ENCODE results near the gene SCGB1A1. TPM values are rescaled to one million over a fixed set of nuclear protein-coding genes. Genes with fewer than 3 reads are reported as not detected.
A peak's percentile ranks its signal among the peaks of the same experiment; 100 is the strongest.

SCGB1A1 gene
- total and polyA plus RNA-seq, 7 donors: 0.35 TPM; not detected in 6

DNA sequence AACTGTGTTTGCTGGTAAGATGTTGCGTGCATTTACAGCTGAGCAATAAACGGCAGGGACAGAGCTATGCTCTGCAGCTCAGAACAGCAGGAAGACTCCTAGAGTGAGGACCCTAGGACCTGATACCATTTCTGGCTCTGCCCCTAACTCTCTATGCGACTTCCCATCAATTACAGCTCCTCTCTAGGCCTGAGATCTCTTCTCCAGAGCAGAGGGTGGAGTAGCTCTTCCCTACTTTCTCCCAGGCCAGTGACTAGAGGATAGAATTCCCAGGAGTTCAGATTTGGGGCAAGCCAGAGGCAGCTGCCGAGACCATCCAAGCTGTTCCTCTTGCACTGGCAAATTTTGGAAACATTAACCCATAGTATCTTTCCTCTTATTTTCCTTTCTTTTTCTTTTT, 12.8 kb upstream of the SCGB1A1 start:
- TF ChIP-seq, protein P1, sequence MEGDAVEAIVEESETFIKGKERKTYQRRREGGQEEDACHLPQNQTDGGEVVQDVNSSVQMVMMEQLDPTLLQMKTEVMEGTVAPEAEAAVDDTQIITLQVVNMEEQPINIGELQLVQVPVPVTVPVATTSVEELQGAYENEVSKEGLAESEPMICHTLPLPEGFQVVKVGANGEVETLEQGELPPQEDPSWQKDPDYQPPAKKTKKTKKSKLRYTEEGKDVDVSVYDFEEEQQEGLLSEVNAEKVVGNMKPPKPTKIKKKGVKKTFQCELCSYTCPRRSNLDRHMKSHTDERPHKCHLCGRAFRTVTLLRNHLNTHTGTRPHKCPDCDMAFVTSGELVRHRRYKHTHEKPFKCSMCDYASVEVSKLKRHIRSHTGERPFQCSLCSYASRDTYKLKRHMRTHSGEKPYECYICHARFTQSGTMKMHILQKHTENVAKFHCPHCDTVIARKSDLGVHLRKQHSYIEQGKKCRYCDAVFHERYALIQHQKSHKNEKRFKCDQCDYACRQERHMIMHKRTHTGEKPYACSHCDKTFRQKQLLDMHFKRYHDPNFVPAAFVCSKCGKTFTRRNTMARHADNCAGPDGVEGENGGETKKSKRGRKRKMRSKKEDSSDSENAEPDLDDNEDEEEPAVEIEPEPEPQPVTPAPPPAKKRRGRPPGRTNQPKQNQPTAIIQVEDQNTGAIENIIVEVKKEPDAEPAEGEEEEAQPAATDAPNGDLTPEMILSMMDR (IDR thresholded peaks at IDR 0.05): no peak
- no peaks in the 10 kb centered on the region for H3K9me3 ChIP-seq
- 43 to 50% (median 47%) methylated on average over 4 of the region's 4 CpGs for WGBS, 3 donors
- no peak for ATAC-seq
- no peaks in the 10 kb centered on the region for H3K36me3 ChIP-seq (ENCODE audit: insufficient read depth in 1 of 2, low read depth in 1 of 2)
- no peak overlapping the region for H3K27ac ChIP-seq
- no peak overlapping the region for H3K4me3 ChIP-seq
- no peak for DNase-seq
- no peaks in the 10 kb centered on the region for H3K27me3 ChIP-seq (ENCODE audit: insufficient read depth in 3 of 3, low read length in 2 of 3)
- intact Hi-C loops (cut with DNase I): no loop called here
- peaks cover 3% of the 10 kb centered on the region for H3K4me1 ChIP-seq

DNA sequence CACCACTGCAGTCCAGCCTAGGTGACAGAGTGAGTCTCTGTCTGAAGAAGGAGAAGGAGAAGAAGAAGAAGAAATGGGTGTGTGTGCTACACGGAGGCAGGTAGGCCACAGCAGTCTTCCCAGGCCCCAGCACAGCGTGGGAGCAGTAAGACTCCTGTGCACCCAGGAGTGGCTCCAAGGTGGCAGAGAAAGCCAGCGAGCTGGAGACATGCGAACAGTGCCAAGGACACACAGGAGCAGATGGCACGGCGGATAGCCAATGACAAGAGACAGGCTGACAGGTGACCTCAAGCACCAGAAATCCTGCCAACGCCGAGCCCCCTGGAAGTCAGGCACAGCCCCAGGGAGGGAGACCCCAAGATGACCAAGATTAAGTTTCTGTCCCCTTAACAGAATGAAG, 9.0 kb upstream of the SCGB1A1 start:
- ATAC-seq: peak; percentile 62 to 79 (median 77)
- no peak for DNase-seq

GRCh38 chr11:62410972-62411371, 7.9 kb upstream of the SCGB1A1 start:
- DNase-seq (no peak), ATAC-seq (no peak)
- 85 to 92% (median 87%) methylated on average over 8 of the region's 8 CpGs for WGBS, 3 donors
- no peaks in the 10 kb centered on the region for H3K4me1 ChIP-seq
- H3K9me3 ChIP-seq: no peaks in the 10 kb centered on the region
- TF ChIP-seq, protein P1 (IDR thresholded peaks at IDR 0.05): no peak
- intact Hi-C loops (cut with DNase I): no loop called here
- no peaks in the 10 kb centered on the region for H3K36me3 ChIP-seq (ENCODE audit: insufficient read depth in 1 of 2, low read depth in 1 of 2)
- H3K27me3 ChIP-seq (ENCODE audit: insufficient read depth in 3 of 3, low read length in 2 of 3): no peaks in the 10 kb centered on the region
- H3K27ac ChIP-seq: no peak overlapping the region
- no peak overlapping the region for H3K4me3 ChIP-seq

More for the DNA sequence above, 9.0 kb upstream of the SCGB1A1 start:
- Histone ChIP-seq H3K27ac (no peak overlapping the region), H3K9me3 (no peaks in the 10 kb centered on the region), H3K36me3 (ENCODE audit: insufficient read depth in 1 of 2, low read depth in 1 of 2) (no peaks in the 10 kb centered on the region), H3K27me3 (ENCODE audit: insufficient read depth in 3 of 3, low read length in 2 of 3) (no peaks in the 10 kb centered on the region), H3K4me1 (no peaks in the 10 kb centered on the region), H3K4me3 (no peak overlapping the region)
- 41 to 52% (median 44%) methylated on average over 8 of the region's 8 CpGs for WGBS, 3 donors
- TF ChIP-seq, protein P1 (IDR thresholded peaks at IDR 0.05): no peak
- intact Hi-C loops (cut with DNase I): no loop called here

GRCh38 chr11:62411524-62411923, 7.3 kb upstream of the SCGB1A1 start:
- TF ChIP-seq, protein P1 (IDR thresholded peaks at IDR 0.05): no peak
- 79 to 91% (median 80%) methylated on average over 5 of the region's 5 CpGs for WGBS, 3 donors
- ATAC-seq (no peak), DNase-seq (no peak)
- Histone ChIP-seq H3K36me3 (ENCODE audit: insufficient read depth in 1 of 2, low read depth in 1 of 2) (no peaks in the 10 kb centered on the region), H3K4me3 (no peak overlapping the region), H3K9me3 (no peaks in the 10 kb centered on the region), H3K27me3 (ENCODE audit: insufficient read depth in 3 of 3, low read length in 2 of 3) (no peaks in the 10 kb centered on the region), H3K4me1 (no peaks in the 10 kb centered on the region), H3K27ac (no peak overlapping the region)
- intact Hi-C loops (cut with DNase I): no loop called here

- Histone ChIP-seq H3K9me3 (no peaks in the 10 kb centered on the region), H3K27ac (no peak overlapping the region), H3K36me3 (ENCODE audit: insufficient read depth in 1 of 2, low read depth in 1 of 2) (no peaks in the 10 kb centered on the region), H3K4me3 (no peak overlapping the region), H3K27me3 (ENCODE audit: insufficient read depth in 3 of 3, low read length in 2 of 3) (no peaks in the 10 kb centered on the region), H3K4me1 (no peaks in the 10 kb centered on the region)
- DNase-seq: no peak
- intact Hi-C loops (cut with DNase I): no loop called here
- TF ChIP-seq, protein P1 (IDR thresholded peaks at IDR 0.05): no peak
- ATAC-seq: no peak
- 58 to 72% (median 72%) methylated on average over 8 of the region's 8 CpGs for WGBS, 3 donors
Observed at GRCh38 chr11:62413060-62413696, 5.7 kb upstream of the SCGB1A1 start.

Measured in psoas muscle (tissue), 8 donors.